Activated CD8-positive, alpha-beta memory T cell treated with anti-CD3 and anti-CD28 coated beads, Interleukin-2, amount 50 U/mL, for 24 hours (primary cell): ENCODE data around the gene ETFB.

Experiments used
- DNase-seq: peaks from one replicate; pipeline ENCODE4 v3.0.0-alpha.2; 2020; ENCODE audit errors: extremely low read depth

Gene ETFB

DNA sequence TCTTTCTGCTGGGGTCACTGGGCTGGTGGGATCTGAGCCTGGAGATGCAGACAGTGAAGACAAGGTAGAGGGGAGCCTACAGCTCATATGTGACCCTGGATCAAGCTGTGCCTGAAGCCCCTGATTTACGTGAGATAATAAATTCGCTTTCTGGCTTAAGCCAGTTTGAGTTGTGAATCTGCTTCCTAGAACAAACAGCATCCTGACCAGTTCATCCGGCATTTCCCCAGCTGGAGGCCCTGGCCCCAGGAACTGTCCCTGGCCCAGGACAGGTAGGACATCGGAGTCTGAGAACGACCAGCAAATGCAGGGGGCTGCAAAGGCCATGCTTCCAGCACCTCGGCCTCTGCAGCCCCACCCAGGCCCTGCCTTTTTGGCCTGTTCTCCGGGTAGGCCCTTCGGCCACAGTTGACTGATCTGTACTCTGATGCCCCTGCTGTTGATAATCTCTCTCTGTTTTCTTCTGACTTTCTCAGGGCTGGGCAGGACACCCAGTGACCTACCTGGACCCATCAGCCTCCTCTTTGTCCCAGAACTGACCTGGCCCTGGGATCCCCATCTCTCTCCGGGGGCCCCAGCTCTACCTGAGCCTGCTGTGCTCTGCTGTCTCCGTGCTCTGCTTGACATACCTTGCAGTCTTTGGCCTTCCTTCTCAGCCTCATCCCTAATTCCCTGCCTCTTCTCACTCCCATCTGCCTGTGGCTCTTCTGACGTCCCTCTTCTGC lies 14.8 kb downstream of the ETFB start:
- no peak for DNase-seq

DNA sequence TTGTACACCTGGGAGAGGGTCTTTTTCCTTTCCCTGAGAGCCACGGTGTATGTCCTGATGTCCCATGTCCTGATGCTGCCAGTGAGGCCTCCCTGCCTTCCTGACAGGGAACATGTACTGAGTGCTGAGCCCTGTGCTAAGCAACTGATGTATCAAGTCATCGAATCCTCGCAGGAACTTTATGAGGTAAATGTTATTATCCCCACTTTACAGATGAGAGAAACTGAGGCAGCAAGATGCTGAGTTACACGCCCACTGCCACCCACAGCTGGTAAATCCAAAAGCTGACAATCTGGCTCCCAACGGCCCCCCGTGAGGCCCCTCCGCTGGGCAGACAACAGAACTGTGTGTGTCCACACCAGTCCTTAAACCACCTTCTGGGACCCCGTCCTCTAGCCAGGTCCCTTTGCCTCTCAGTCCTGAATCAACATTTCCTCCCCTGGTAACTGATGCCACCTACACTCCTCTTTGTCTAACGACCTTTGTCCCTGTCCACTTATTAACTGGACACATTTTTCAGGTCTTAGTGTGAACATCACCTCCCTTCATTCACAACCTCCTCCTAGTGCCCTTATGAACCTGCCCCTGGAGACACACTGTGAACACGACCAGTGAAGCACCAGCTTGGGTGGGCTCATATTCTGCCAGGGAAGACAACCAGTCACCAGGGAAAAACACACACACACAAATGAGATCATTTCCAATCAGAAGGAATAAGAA lies 18.8 kb downstream of the ETFB start:
- DNase-seq, result no peak

DNA sequence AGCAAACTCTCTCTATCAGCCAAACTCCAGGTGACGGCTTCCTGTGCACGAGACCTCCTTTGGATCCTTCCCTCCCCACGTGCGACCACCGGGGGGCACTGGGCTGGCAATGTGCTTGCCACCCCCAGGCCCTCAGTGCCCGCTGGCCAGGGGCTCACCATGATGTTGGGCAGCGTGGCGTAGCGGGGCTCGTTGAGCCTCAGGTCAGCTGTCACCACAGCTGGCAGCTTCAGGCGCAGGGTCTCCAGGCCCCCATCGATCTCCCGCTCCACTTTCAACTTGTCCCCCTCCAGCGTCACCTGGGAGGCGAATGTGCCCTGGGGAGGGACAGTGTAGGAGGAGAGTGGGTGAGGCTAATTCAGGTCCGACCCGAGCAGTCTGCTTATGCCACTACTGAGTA lies 19.4 kb downstream of the ETFB start:
- no peak for DNase-seq

DNA sequence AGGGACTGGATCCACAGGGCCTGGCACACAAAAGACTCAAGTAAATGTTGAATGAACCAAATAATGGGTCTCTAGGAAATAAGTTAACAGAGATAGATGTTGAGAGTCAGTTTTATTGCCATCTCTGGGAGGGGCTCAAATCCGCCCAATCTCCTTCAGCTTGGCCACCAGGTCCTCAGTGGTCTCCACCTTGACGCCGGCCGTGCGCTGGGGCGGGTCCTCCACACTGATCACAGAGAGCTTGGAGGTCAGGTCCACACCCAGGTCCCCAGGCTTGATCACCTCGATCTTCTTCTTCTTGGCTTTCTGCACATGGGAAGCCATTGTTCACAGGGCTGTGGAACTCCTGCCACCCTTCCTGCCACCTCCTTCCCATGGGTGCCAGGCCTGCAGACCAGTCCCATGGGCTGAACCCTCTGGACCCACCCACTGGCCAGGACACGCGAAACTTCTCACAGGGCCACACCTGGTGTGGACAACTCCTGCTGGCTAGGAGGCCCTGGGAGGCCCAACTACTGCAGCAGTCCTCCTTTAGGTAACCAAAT lies 21.0 kb downstream of the ETFB start:
- no peak for DNase-seq

DNA sequence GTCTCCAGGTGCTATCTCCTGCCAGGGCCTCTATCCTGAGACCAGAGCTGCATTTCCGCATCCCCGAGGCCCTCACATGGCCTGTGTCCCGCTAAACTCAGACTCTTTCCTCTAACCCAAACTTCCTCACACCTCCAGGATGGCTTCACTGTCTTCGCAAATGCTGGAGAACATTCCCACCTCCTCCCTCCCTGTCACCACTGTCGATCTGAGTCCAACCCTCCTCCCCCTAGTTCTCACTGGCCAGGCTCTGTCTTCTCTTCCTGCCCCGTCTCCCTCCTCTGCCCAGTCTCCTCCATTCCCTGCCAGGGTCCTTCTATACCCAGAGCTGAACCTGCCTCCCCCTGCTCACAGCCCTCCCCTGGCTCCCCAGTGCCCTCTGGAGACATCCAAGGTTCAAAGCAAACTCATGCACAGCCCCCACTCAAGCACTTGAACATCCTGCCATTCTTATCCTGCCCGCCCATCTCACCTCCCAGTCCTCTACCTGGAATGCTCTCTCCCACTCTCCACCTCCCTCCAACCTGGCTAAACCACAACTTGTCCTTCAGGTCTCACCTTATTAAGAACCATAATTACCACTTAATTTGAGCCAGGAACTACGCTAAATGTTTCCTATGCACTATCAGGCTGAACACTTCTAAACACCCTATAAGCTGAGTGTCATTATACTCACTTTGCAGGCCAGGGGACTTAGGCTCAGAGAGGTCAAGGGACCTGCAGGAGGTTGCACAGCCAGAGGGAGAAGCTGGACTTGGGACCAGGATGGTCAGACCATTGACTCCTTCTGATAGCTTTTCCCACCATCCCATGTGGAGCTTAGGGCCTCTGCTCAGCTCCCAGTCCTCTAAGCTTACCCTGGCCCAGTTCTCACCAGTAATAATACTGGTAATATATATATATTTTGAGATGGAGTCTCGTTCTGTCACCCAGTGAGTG lies 23.3 kb downstream of the ETFB start:
- DNase-seq, result no peak

DNA sequence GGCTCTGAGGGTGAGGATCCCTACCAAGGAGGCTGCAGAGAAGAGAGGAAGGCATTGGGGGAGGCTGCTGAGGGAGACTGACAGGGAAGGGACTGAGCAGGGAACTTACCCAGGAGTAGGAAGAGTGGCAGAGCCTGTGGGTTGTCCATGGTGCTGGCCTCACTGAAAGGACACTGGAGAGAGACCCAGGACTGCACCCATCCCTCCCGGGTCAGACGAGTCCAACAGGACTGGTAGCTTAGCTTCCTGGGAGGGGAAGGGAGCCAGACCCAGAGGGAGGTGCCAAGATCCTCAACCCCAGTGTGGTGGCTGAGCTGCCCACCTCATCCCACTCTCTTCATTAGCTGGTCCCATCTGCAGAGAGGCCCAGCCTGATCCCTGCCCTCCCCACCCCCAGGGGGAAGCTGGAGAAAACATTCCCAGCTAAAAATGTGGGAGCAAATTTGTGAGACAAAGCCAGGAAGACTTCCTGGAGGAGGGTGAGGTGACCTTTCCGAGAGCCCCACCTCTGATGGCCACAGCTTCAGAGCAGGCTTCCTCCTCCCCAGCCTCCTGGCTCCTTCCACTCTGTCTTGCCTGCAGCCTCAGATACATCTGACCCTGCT lies 24.1 kb downstream of the ETFB start, which contains the start of gene VSIG10L:
Gene VSIG10L, minus strand, starts transcription at position 164 of the 605 bp plus-strand sequence. Its CDS starts 15 bp downstream, at position 149.
- DNase-seq, result no peak

DNA sequence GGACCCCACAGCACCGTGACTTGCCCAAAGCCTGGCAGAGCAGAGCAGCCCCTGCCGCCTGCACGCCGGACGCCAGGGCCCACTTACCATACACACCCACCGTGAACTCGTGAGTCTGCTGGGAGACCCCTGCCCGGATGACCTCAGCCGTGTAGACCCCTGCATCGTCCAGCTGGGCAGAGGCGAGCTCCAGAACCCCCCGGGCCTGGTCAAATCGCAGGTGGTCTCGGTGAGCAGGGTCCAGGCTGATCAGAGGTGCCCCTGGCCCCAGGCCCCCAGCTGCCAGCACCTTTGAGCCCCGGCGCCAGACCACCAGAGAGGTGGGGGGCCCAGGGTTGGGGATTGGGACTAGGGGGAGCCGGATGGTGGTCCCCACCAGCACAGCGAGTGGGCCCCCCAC lies 25.1 kb downstream of the ETFB start:
- no peak for DNase-seq

DNA sequence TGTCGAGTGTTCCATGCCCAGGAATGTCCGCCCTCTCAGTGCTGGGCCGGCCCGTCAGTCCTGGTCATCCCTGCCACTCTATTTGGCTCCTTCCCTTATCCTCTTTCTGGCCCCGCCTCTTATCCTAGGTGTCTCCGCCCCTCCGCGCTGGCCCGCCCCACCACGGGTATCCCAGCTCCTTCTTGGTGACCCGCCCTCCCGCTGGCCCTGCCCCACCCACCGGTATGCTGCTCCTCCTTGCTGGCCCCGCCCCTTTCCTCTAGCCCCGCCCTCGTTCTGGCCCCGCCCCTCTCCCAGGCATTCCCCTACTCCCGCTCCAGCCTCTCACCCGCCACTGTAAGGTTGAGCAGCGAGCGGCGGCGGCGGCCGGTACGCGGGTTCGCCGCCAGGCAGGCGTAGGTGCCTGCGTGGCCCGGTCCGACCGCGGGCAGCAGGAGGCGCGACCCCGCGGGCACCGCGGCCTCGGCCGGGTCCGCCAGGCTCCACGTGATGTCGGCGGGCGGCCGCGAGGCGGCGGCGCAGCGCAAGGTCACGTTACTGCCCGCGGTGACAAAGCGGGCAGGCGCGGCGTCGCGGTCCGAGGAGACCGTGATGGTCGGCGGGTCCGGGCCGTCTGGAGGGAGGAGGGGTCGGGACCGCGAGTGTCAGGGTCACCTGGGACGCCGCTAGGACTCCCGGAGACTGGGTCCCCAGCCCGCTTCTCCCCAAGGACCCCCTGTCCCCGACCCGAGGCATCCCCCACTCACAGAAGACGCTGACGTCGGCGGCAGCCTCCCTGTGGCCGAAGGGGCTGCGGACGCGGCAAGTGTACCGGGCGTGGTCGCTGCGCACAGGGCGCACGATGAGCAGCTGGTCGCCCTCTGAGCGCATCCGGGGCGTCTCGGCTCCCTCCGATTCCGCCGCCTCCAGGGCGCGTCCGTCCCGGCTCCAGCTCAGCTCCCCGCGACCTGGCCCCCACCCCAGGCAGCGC lies 26.2 kb downstream of the ETFB start:
- DNase-seq, result peak; percentile 90

DNA sequence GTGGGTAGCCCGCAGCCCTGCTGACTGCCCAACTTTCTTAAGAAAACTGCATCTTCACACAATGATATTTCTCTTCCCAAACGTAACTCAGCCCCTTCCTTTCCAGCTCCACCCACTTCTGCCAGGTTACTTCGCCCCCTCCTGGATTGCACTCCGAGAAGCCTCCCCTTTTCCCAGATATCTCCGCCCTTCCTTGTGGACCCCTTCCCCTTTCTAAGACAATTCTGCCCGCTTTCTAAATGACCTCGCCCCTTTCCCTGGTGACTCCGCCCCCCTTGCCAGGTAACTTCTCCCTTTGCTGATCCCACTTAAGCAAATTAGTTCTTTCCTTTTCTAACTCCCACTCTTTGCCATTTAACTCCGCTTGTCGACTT lies 26.9 kb downstream of the ETFB start:
- no peak for DNase-seq

DNA sequence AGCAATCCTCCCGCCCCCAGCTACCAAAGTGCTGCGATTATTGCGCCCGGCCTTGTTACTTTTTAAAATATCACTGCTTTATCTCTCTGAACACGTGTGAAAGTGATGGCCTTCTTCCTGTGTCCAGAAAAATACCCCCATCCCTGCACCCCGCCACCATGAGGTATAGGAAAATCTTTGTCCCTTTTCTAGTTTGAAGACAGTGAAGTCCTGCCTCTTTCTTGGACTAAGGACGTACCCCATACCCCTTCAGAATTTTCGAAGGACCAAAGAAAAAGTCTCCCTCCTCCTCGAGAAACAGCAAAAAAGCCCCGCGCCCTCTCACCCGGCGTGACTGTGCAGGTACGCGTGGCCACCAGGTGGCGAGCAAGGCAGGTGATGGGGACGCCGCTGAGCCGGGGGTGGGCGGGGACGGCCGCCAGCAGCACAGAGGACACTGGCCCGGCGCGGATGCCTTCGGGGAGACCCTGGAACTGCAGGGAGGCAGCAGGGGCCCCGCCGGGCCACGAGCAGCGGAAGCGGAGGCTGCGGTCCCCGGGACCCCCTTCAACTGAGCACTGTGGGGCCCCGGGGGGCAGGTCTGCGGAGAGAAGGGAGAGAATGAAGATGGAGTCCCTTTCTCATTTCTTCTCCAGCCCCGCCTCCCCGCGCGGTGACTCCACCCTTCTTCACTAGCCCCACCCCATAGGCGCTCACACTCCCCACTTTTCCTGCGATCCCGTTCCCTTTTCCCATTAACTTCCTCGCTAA lies 27.4 kb downstream of the ETFB start:
- DNase-seq, result peak; percentile 50

DNA sequence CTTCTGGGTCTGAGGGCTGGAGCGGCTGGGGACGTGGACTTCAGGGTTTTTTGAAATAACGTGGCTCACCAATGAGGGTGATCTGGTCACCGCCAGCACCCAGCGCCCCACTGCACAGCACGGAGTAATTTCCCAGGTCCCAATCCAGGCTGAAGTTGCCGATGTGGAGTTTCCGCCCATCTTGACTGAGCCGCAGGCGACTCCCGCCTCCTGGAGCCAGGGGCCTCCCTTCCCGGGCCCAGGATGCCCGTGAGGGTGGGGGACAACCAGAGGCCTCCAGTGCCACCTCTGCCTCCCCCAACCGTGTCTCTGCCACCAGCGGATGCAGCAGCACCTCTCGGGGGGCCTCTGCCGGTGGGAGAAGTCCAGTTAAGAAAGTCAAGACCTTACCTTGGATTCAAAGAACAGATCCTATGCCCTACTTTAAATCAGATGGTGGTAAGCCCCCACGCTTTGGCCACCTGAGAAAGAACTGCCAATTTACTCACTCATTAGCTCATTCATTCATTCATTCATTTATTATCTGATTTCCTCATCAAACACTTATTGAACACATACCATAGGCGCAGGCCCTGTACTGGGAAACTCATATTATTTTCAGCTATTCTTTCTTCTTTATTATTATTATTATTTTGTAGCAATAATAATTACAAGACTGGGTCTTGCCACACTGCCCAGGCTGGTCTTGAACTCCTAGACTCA lies 28.2 kb downstream of the ETFB start:
- DNase-seq, result no peak

DNA sequence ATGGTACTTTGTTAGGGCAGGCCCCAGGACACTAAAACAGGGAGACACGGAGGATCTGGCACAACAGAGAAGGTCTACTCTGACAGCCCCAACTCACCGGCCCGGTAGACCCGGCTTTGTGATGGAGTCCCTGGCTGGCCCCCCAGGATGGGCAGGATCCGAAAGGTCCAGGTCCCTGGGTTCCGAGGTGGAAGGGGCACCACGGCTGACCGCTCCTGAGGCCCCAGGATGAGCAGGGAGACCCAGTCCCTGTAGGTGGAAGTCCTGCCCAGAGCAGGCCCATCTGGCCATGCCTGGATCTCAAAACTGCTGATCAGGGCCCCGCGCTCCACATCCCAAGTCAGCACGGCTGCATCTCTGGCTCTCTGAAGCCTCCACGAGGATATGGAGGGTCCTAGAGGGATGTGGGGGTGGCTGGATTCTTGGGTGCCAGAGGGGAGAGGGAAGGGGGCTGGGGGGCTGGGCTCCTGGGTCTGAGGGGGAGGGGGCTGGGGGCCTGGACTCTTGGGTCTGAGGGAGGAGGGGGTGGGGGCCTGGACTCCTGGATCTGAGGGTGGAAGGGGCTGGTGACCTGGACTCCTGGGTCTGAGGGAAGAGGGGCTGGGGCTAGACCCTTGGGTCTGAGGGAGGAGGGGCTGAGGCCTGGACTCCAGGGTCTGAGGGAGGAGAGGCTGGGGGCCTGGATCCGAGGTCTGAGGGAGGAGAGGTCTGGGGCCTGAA lies 28.9 kb downstream of the ETFB start:
- DNase-seq, result no peak

DNA sequence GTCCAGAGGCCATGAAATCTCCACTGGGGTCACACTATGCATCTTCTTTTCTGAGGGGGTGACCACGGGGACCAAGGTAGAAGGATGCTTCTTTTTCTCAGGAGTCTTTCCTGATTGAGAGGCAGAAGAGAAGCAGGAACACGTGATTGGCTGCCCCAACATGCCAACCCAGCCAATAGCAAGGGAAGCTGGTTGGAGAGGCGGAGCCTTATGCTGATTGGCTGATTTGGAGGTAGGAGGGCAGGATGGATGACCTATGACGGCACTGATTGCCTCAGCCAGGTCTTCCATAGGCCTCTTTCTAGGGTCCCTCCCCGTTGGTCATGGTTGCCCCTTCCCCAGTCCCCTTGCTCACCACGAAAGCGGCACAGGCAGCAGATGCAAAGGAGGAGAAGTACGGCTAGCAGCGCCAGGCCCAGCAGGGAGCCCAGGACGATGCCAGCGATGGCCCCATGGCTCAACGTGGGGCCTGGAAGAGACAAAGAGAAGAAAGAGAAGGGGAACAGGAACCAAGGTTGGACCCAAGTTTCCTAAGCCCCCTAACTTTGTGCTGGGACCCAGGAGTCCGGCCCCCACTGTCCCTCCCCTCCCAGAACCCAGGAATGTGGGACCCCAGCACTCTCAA lies 32.2 kb downstream of the ETFB start:
- DNase-seq, result no peak

DNA sequence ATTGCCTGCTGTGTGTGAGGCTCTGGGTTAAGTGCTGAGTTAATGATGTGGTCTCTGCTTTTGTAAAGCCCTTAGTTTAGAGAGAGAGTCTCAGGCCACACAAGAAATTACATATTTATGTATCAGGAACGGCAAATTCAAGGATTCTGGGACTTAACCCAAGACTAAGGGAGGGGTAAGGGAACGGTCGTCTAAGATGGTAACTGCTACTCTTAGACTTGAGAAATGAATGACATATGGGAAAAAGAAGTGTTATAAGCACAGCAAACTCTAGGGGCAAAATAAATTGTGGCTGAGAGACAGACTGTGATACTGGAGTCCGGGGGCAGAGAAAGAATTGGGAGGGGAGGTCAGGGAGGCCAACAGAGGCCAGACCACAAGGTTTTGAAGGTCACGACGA lies 34.5 kb downstream of the ETFB start:
- DNase-seq, result no peak

DNA sequence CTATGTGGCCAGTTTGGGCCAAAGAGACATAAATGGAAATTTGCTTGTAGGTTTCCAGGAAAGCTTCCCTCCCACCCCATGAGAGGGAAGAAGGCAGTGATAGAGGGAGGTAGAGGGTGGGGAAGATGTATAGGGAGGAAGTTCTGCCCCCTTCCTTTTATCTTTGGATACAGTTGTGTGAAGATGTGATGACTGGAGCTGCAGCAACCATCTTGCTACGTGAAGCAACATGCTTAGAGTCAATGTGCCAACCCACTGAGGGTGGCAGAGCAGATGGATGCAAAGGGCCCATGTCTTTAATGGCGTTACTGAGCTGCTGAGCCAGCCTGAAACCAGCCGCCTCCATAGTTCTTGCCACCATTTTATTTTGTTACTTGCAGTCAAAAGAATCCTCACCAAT lies 35.0 kb downstream of the ETFB start:
- no peak for DNase-seq

DNA sequence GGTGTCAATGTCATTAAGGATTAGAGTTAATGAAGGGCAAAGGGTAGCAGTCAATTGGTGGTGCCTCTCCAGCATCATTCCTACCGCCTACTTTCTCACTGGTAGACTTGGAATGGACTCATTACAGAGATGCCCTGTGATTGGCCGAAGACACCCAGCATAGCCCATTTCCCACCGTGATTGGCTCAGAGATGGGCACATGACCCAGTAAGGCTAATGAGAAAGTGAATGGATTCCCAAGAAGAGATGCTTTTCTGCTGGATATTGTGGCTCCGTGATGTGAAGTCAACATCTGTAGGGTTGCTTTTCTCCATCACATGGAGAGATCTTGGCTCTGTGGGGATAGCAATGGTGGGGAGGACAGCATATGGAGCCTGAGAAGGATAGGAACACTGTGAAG lies 35.8 kb downstream of the ETFB start:
- DNase-seq, result no peak

DNA sequence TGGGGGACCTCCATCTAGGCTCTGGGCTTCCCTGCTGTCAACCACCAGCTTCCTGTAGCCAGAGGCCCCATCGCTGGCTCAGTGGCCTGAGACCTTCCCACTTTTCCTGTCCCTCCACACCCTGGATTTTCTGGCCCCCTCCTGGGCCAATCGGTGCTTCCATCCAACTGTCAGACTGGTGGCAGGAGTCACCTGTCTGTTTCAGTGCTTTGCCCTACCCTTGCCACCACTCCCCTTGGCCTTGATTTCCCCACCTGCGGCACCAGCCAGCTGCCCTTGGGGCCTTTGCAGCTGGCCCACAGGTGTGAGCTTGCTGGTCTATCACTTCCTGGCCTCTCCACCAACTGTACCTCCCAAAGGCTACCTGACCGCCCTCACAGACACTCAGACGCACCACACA lies 36.8 kb downstream of the ETFB start:
- no peak for DNase-seq
